Transverse colon (tissue), 4 donors: ENCODE data around the gene SDR39U1.

Experiments used
- POLR2A ChIP-seq: fragments of 450-650 bp; IDR thresholded peaks from one replicate; pipeline ENCODE4 v1.6.1; 2016; ENCODE audit warnings: antibody characterized with exemption, mild to moderate bottlenecking, moderate library complexity
- POLR2AphosphoS5 ChIP-seq, 3 donors: sonication (generic); formaldehyde crosslinking; IDR thresholded peaks; one replicate each; pipeline ENCODE4 v1.6.1; 2016; ENCODE audit warnings: antibody characterized with exemption in 3 of 3
- TF ChIP-seq, protein P1 (sequence below), 5 experiments: fragments of 200-600 bp in 3 of 5; fragments of 450-650 bp in 2 of 5; sonication (generic) in 3 of 5; IDR thresholded peaks; 1 replicate in 2 of 5; 2 replicates in 3 of 5; pipeline ENCODE4 v1.5.1; 2016 to 2017; ENCODE audit warnings: antibody characterized with exemption in 5 of 5, inconsistent platforms in 3 of 5, mild to moderate bottlenecking in 2 of 5, moderate library complexity in 1 of 5

DNA sequence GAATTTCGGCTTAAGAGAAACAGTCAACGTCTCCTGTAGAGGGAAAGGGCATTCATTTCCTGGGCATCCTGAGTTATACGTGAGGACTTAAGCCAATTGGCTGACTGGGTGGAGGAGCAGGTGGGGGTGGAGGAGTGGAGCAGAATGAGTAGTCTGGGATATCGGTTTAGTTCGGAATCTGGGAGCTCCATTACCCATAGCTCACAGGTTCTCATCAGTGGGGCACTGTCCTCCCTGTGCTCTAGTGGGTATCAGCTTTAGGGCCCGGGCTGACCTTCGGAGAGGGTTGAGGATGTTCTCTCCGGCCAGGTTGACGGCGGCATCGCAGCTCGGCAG is 704 bp downstream of the SDR39U1 start:
- TF ChIP-seq POLR2AphosphoS5 (IDR thresholded peaks at IDR 0.05) (peak in 1 of 3 donors; percentile 3), POLR2A (no peak)
- TF ChIP-seq, protein P1, sequence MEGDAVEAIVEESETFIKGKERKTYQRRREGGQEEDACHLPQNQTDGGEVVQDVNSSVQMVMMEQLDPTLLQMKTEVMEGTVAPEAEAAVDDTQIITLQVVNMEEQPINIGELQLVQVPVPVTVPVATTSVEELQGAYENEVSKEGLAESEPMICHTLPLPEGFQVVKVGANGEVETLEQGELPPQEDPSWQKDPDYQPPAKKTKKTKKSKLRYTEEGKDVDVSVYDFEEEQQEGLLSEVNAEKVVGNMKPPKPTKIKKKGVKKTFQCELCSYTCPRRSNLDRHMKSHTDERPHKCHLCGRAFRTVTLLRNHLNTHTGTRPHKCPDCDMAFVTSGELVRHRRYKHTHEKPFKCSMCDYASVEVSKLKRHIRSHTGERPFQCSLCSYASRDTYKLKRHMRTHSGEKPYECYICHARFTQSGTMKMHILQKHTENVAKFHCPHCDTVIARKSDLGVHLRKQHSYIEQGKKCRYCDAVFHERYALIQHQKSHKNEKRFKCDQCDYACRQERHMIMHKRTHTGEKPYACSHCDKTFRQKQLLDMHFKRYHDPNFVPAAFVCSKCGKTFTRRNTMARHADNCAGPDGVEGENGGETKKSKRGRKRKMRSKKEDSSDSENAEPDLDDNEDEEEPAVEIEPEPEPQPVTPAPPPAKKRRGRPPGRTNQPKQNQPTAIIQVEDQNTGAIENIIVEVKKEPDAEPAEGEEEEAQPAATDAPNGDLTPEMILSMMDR (IDR thresholded peaks at IDR 0.05): no peak
